IMR-90 (cell line): Measurements from ENCODE around the gene NEURL1B. TPM values are rescaled to one million over a fixed set of nuclear protein-coding genes. Genes with fewer than 3 reads are reported as not detected.

Experiments
- ATAC-seq: fragments of 200-7000 bp; cut with Tn5 transposase; 2 replicates; pipeline ENCODE4 v1.9.1; 2020; ENCODE audit warnings: low read depth, mild to moderate bottlenecking, moderate library complexity
- BruUV-seq: library from RNA; stranded (reverse); fragments of 400-500 nt; replicated peaks from 2 replicates; lab custom pipeline; 2021; lab: Mats Ljungman, UMichigan
- CTCF ChIA-PET: fragments of 300-600 bp; formaldehyde crosslinking; extraction: SDS; loops from one replicate; lab custom pipeline; 2021; ENCODE audit warnings: antibody characterized with exemption; lab: Yijun Ruan, JAX
- POLR2A ChIA-PET: fragments of 300-600 bp; sonication (Branson Sonifier 250); formaldehyde crosslinking; loops from one replicate; lab custom pipeline; 2022; ENCODE audit warnings: antibody characterized with exemption; ENCODE audit not compliant: unreplicated experiment; lab: Charles Lee
- DNase-seq: peaks from one replicate; pipeline ENCODE4 v3.0.0; 2013
- H2AFZ ChIP-seq: replicated peaks from 2 replicates; pipeline ENCODE3; 2013; ENCODE audit warnings: low read length, mild to moderate bottlenecking; ENCODE audit not compliant: poor library complexity
- H2AK5ac ChIP-seq: 2 replicates; pipeline ENCODE4 v1.6.1; 2013; ENCODE audit warnings: low read depth, low read length, inconsistent platforms
- H2AK9ac ChIP-seq: replicated peaks from 2 replicates; pipeline ENCODE3; 2013; ENCODE audit warnings: mild to moderate bottlenecking, low read depth, low read length, moderate library complexity; ENCODE audit not compliant: poor library complexity
- H2BK120ac ChIP-seq: 2 replicates; pipeline ENCODE4 v1.6.1; 2013; ENCODE audit warnings: low read depth, low read length, inconsistent platforms
- H2BK15ac ChIP-seq: 3 replicates; pipeline ENCODE4 v1.6.1; 2013; ENCODE audit warnings: low read depth, low read length, inconsistent platforms
- H2BK20ac ChIP-seq: 2 replicates; pipeline ENCODE4 v1.6.1; 2013; ENCODE audit warnings: low read depth, mild to moderate bottlenecking, inconsistent platforms, low read length, moderate library complexity
- H2BK5ac ChIP-seq: 2 replicates; pipeline ENCODE4 v1.6.1; 2013; ENCODE audit warnings: mild to moderate bottlenecking, low read depth, low read length, inconsistent platforms; ENCODE audit not compliant: poor library complexity, severe bottlenecking
- H3K14ac ChIP-seq: replicated peaks from 2 replicates; pipeline ENCODE4 v1.6.1; 2013; ENCODE audit warnings: low read depth, low read length, inconsistent platforms
- H3K18ac ChIP-seq: 2 replicates; pipeline ENCODE4 v1.6.1; 2013; ENCODE audit warnings: low read depth, low read length, control low read depth
- H3K23ac ChIP-seq: 2 replicates; pipeline ENCODE4 v1.6.1; 2013; ENCODE audit warnings: low read depth, low read length, inconsistent platforms
- H3K27ac ChIP-seq: 2 replicates; pipeline ENCODE4 v1.5.1; 2013; ENCODE audit warnings: mild to moderate bottlenecking, control low read depth, low read length; ENCODE audit not compliant: insufficient read depth
- H3K27me3 ChIP-seq: 2 replicates; pipeline ENCODE4 v1.6.1; 2013; ENCODE audit warnings: low read length; ENCODE audit not compliant: control insufficient read depth, insufficient read depth
- H3K36me3 ChIP-seq: 2 replicates; pipeline ENCODE4 v1.6.1; 2013; ENCODE audit warnings: low read length, mixed read lengths; ENCODE audit not compliant: control insufficient read depth, insufficient read depth
- H3K4ac ChIP-seq: 2 replicates; pipeline ENCODE4 v1.6.1; 2013; ENCODE audit warnings: low read depth, low read length, inconsistent platforms
- H3K4me1 ChIP-seq: 2 replicates; pipeline ENCODE4 v1.6.1; 2013; ENCODE audit warnings: low read length, mixed read lengths; ENCODE audit not compliant: control insufficient read depth, insufficient read depth
- H3K4me2 ChIP-seq: 2 replicates; pipeline ENCODE4 v1.6.1; 2013; ENCODE audit warnings: low read depth, mild to moderate bottlenecking, control low read depth, low read length, moderate library complexity
- H3K4me3 ChIP-seq: 2 replicates; pipeline ENCODE4 v1.5.1; 2013; ENCODE audit warnings: low read depth, mild to moderate bottlenecking, control low read depth, low read length, moderate library complexity; ENCODE audit not compliant: insufficient read depth
- H3K56ac ChIP-seq: 2 replicates; pipeline ENCODE4 v1.6.1; 2013; ENCODE audit warnings: low read length, inconsistent platforms; ENCODE audit not compliant: insufficient read depth; ENCODE audit errors: extremely low read depth
- H3K79me1 ChIP-seq, 2 experiments: 2 replicates each; pipeline ENCODE4 v1.6.1; 2013; ENCODE audit warnings: low read length in 2 of 2, inconsistent platforms in 1 of 2, low read depth in 1 of 2
- H3K9ac ChIP-seq: 2 replicates; pipeline ENCODE4 v1.6.1; 2013; ENCODE audit warnings: low read depth, low read length, control low read depth
- H3K9me1 ChIP-seq: 2 replicates; pipeline ENCODE4 v1.6.1; 2013; ENCODE audit warnings: low read length, inconsistent platforms; ENCODE audit not compliant: insufficient read depth
- H3K9me3 ChIP-seq: 2 replicates; pipeline ENCODE4 v1.6.1; 2013; ENCODE audit warnings: low read length; ENCODE audit not compliant: control insufficient read depth, insufficient read depth
- H4K20me1 ChIP-seq: 2 replicates; pipeline ENCODE4 v1.6.1; 2013; ENCODE audit warnings: low read length, inconsistent platforms; ENCODE audit not compliant: insufficient read depth
- H4K5ac ChIP-seq: 2 replicates; pipeline ENCODE4 v1.6.1; 2013; ENCODE audit warnings: mild to moderate bottlenecking, low read depth, low read length, control low read depth
- H4K8ac ChIP-seq, 2 experiments: 2 replicates each; pipeline ENCODE4 v1.6.1; 2013; ENCODE audit warnings: low read depth in 2 of 2, low read length in 2 of 2, control low read depth in 1 of 2, inconsistent platforms in 1 of 2
- H4K91ac ChIP-seq: 2 replicates; pipeline ENCODE4 v1.6.1; 2013; ENCODE audit warnings: low read depth, low read length, inconsistent platforms; ENCODE audit not compliant: insufficient read depth
- BHLHE40 ChIP-seq: fragments of 150-350 bp; IDR thresholded peaks from 2 replicates; pipeline ENCODE4 v1.6.1; 2016; ENCODE audit warnings: mild to moderate bottlenecking, low read depth, low read length
- CEBPB ChIP-seq: IDR thresholded peaks from 2 replicates; pipeline ENCODE4 v1.6.1; 2012; ENCODE audit warnings: low read depth, low read length, improper control_type of control experiment
- CHD1 ChIP-seq: IDR thresholded peaks from 2 replicates; pipeline ENCODE4 v1.6.1; 2012; ENCODE audit warnings: low read depth, low read length, improper control_type of control experiment
- CTCF ChIP-seq: conservative IDR thresholded peaks from 2 replicates; pipeline ENCODE4 v1.5.1; 2012; ENCODE audit warnings: mild to moderate bottlenecking, low read depth, low read length, improper control_type of control experiment
- FOS ChIP-seq: fragments of 150-350 bp; IDR thresholded peaks from 2 replicates; pipeline ENCODE4 v1.6.1; 2016; ENCODE audit warnings: low read depth, low read length
- MAFK ChIP-seq: IDR thresholded peaks from 2 replicates; pipeline ENCODE4 v1.6.1; 2012; ENCODE audit warnings: low read depth, low read length, improper control_type of control experiment
- MAZ ChIP-seq: IDR thresholded peaks from 2 replicates; pipeline ENCODE4 v1.6.1; 2012; ENCODE audit warnings: low read depth, mild to moderate bottlenecking, low read length, improper control_type of control experiment, moderate library complexity, borderline replicate concordance
- MXI1 ChIP-seq: IDR thresholded peaks from 2 replicates; pipeline ENCODE4 v1.6.1; 2012; ENCODE audit warnings: low read depth, mild to moderate bottlenecking, low read length, moderate library complexity, borderline replicate concordance
- NFE2L2 ChIP-seq: fragments of 150-350 bp; IDR thresholded peaks from 2 replicates; pipeline ENCODE4 v1.6.1; 2016; ENCODE audit warnings: low read depth, mild to moderate bottlenecking, low read length
- POLR2A ChIP-seq: IDR thresholded peaks from 2 replicates; pipeline ENCODE4 v1.6.1; 2012; ENCODE audit warnings: mild to moderate bottlenecking, low read depth, low read length
- RAD21 ChIP-seq: IDR thresholded peaks from 2 replicates; pipeline ENCODE4 v1.6.1; 2012; ENCODE audit warnings: low read length, improper control_type of control experiment
- RCOR1 ChIP-seq: IDR thresholded peaks from 2 replicates; pipeline ENCODE4 v1.6.1; 2012; ENCODE audit warnings: mild to moderate bottlenecking, low read length, improper control_type of control experiment; ENCODE audit not compliant: insufficient replicate concordance
- RFX5 ChIP-seq: IDR thresholded peaks from 2 replicates; pipeline ENCODE4 v1.8.0; 2012; ENCODE audit warnings: low read depth, mild to moderate bottlenecking, low read length, moderate library complexity
- SMC3 ChIP-seq: fragments of 150-350 bp; IDR thresholded peaks from 2 replicates; pipeline ENCODE4 v1.6.1; 2016; ENCODE audit warnings: low read depth, mild to moderate bottlenecking, antibody characterized with exemption, low read length, moderate library complexity
- USF2 ChIP-seq: fragments of 150-350 bp; IDR thresholded peaks from 2 replicates; pipeline ENCODE4 v1.6.1; 2017; ENCODE audit warnings: mild to moderate bottlenecking, antibody characterized with exemption, low read length, low read depth
- WGBS, 2 experiments: methylation state at CpG; one replicate each; pipeline versions ENCODE4 v1.1.5 to v1.1.7; 2013; ENCODE audit warnings: missing lambda C conversion rate in 2 of 2; ENCODE audit not compliant: insufficient read length in 1 of 2; ENCODE audit errors: extremely low coverage in 2 of 2; 5-methylcytosine and 5-hydroxymethylcytosine counted together
- dilution Hi-C: fragments of 300-500 bp; cut with HindIII; formaldehyde crosslinking; loops from one replicate; pipeline ENCODE4 v1.14.3; 2018; ENCODE audit warnings: low sequenced_read_pairs; ENCODE audit not compliant: unreplicated experiment
- in situ Hi-C: fragments of 300-500 bp; cut with MboI; formaldehyde crosslinking; loops from 3 replicates; pipeline ENCODE4 v1.14.3; 2019; ENCODE audit warnings: low sequenced_read_pairs, inconsistent platforms, mixed read lengths
- intact Hi-C: fragments of 100-400 bp; cut with micrococcal nuclease; formaldehyde crosslinking; loops from 2 replicates; pipeline ENCODE4 v1.10.0; 2022
- polyA plus RNA-seq, 3 experiments: library from polyadenylated mRNA; depleted of rRNA; stranded (reverse); fragments of >200 nt; gene quantifications; 2 replicates each; pipeline ENCODE4 v1.2.3, GENCODE V29; 2012; ENCODE audit warnings: low replicate concordance in 1 of 3
- total RNA-seq: library from RNA; depleted of rRNA; stranded (reverse); fragments of >200 nt; gene quantifications from 2 replicates; pipeline ENCODE4 v1.2.3, GENCODE V29; 2012
- TF ChIP-seq, protein P1 (sequence below): fragments of 150-350 bp; IDR thresholded peaks from 2 replicates; pipeline ENCODE4 v1.6.1; 2016; ENCODE audit warnings: low read depth, mild to moderate bottlenecking, low read length, moderate library complexity, borderline replicate concordance

NEURL1B gene
- total and polyA plus RNA-seq, 2 of the 4 experiments (the other 2 are of a cell fraction): 1.8 to 2.8 TPM

DNA sequence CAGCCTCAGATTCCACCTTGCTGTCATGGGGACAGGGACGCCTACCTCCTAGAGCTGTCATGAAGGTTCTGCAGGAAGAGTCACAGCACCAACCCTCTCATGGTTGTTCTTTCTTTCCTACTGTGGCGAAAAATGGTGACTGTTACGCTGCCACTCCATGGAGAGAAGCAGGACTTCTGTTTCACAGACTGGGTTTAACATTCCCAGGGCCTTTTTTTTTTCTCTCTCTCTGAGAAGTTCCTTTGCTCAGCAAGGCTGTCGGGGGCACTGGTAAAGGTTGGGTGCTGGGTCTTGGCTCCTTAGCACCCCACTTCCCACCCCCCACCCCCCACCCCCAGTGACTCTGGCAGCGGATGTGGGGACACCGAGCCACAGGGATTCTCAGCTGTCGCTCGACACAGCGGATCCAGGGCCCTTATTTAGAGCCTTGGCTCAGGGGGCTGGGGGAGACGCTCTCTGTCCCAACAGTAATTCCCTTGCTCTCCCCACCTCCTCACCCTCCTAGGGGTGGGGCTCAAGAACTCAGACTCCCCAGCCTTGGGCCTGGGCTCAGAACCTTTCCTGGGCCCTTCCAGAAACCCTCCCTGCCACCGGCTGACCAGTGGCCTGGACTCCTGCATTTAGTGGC lies 95.6 kb downstream of the NEURL1B start:
- peak overlapping the region; percentile 90; the same call in 1 of the 3 replicates for H2BK15ac ChIP-seq
- no peaks in the 10 kb centered on the region for H3K9me3 ChIP-seq
- no peaks in the 10 kb centered on the region for H3K27me3 ChIP-seq
- H2BK120ac ChIP-seq: peak overlapping the region; percentile 90
- H2AK5ac ChIP-seq: peak overlapping the region; percentile 93
- peak overlapping the region; percentile 52 for H3K4me2 ChIP-seq
- H3K27ac ChIP-seq: peak overlapping the region; percentile 26; the same call in 1 of the 2 replicates
- H2BK20ac ChIP-seq: peak overlapping the region; percentile 92
- H3K9me1 ChIP-seq: 0 out of 2 replicates have a peak, but pooled peaks cover 18% of the 10 kb centered on the region
- peak overlapping the region; percentile 94 for H4K91ac ChIP-seq
- H4K8ac ChIP-seq: peak overlapping the region; percentile 73 to 93
- peaks cover 27% of the 10 kb centered on the region for H3K4me1 ChIP-seq
- no CpG with 5 or more reads among the region's 11 CpGs for WGBS, 2 experiments
- intact Hi-C loops (no loop called here), in situ Hi-C loops (no loop called here), dilution Hi-C loops (no loop called here)
- peak overlapping the region; percentile 90 for H3K14ac ChIP-seq
- no peaks in the 10 kb centered on the region for H4K20me1 ChIP-seq
- DNase-seq (no peak), ATAC-seq (no peak)
- no peak overlapping the region for H3K4me3 ChIP-seq
- H2AK9ac ChIP-seq: peak overlapping the region; percentile 89
- peak overlapping the region; percentile 90 for H3K18ac ChIP-seq
- no peak for TF ChIP-seq MXI1
- no peak for TF ChIP-seq FOS
- TF ChIP-seq SMC3: no peak
- TF ChIP-seq BHLHE40: no peak
- TF ChIP-seq RCOR1: no peak
- TF ChIP-seq MAFK: no peak
- no peak for TF ChIP-seq NFE2L2
- TF ChIP-seq RAD21: no peak
- TF ChIP-seq CEBPB: no peak
- TF ChIP-seq, protein P1, sequence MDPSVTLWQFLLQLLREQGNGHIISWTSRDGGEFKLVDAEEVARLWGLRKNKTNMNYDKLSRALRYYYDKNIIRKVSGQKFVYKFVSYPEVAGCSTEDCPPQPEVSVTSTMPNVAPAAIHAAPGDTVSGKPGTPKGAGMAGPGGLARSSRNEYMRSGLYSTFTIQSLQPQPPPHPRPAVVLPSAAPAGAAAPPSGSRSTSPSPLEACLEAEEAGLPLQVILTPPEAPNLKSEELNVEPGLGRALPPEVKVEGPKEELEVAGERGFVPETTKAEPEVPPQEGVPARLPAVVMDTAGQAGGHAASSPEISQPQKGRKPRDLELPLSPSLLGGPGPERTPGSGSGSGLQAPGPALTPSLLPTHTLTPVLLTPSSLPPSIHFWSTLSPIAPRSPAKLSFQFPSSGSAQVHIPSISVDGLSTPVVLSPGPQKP: no peak
- TF ChIP-seq CTCF: no peak
- TF ChIP-seq CHD1: no peak
- TF ChIP-seq POLR2A: no peak
- no peak for TF ChIP-seq USF2
- TF ChIP-seq RFX5: no peak
- TF ChIP-seq MAZ: no peak
- CTCF ChIA-PET: no interaction called here
- no peaks in the 10 kb centered on the region for H3K36me3 ChIP-seq
- H3K79me1 ChIP-seq: no peaks in the 10 kb centered on the region; a peak in 1 of 4 replicates
- peak overlapping the region; percentile 83; the same call in 1 of the 2 replicates for H3K23ac ChIP-seq
- peak overlapping the region; percentile 91 for H4K5ac ChIP-seq
- peak overlapping the region; percentile 59 for H3K56ac ChIP-seq
- POLR2A ChIA-PET: no interaction called here
- H2AFZ ChIP-seq: peak overlapping the region; percentile 90
- peak overlapping the region; percentile 95 for H3K4ac ChIP-seq
- no peak overlapping the region for H3K9ac ChIP-seq
- BruUV-seq: no TSS peak
- H2BK5ac ChIP-seq: peak overlapping the region; percentile 57
